DND-41 (cell line): ENCODE data around the gene TBC1D2B.

Experiments used
- EZH2 ChIP-seq: IDR thresholded peaks from 3 replicates; pipeline ENCODE4 v1.6.1; 2012; ENCODE audit warnings: borderline replicate concordance, low read depth, mild to moderate bottlenecking, moderate library complexity, low read length, inconsistent platforms; ENCODE audit not compliant: severe bottlenecking
- TF ChIP-seq, protein P1 (sequence below): IDR thresholded peaks from 2 replicates; pipeline ENCODE4 v1.5.1; 2012; ENCODE audit warnings: borderline replicate concordance, low read length, moderate library complexity, mild to moderate bottlenecking; ENCODE audit not compliant: poor library complexity, severe bottlenecking; ENCODE audit errors: extremely low read depth

DNA sequence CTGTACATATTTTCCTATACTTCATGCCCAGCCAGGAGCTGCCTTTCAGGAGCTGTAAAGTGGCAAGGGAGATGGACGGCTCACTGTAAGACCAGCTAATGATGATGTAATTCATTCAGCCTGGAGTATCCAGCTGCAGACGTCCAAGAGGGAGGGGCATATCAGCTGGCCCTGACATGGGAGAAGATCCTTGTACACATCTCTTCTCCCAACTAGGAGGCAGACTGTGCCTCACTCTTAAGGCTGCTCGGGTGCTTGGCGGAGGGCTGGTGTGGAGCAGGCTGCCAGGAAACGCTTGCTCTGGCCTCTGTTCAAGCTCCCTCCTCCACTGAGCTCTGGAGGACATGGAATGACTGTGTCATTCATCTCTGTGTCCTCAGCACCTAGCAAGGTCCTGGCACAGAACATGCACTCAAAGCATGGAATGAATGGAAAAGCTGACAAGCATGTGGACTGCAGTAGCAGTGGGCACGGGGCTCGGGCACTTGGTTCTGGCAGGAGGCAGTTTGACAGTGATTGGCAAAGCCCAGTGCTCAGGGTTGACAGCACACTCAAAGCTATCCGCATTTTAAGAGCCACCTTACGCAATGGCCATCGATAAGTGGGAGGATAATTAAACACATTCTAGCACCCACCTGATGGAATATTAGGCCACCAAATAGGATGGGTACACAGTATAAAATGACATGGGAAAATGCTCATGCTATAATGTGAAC is 72.4 kb downstream of the TBC1D2B start:
- TF ChIP-seq, protein P1, sequence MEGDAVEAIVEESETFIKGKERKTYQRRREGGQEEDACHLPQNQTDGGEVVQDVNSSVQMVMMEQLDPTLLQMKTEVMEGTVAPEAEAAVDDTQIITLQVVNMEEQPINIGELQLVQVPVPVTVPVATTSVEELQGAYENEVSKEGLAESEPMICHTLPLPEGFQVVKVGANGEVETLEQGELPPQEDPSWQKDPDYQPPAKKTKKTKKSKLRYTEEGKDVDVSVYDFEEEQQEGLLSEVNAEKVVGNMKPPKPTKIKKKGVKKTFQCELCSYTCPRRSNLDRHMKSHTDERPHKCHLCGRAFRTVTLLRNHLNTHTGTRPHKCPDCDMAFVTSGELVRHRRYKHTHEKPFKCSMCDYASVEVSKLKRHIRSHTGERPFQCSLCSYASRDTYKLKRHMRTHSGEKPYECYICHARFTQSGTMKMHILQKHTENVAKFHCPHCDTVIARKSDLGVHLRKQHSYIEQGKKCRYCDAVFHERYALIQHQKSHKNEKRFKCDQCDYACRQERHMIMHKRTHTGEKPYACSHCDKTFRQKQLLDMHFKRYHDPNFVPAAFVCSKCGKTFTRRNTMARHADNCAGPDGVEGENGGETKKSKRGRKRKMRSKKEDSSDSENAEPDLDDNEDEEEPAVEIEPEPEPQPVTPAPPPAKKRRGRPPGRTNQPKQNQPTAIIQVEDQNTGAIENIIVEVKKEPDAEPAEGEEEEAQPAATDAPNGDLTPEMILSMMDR = no peak
- no peak for TF ChIP-seq EZH2
